ENCODE data around the gene MYD88. TPM values are rescaled to one million over a fixed set of nuclear protein-coding genes. Genes with fewer than 3 reads are reported as not detected.

The MYD88 gene
- total RNA-seq, 1 donor from 2014 or later: 99.7 TPM

DNA sequence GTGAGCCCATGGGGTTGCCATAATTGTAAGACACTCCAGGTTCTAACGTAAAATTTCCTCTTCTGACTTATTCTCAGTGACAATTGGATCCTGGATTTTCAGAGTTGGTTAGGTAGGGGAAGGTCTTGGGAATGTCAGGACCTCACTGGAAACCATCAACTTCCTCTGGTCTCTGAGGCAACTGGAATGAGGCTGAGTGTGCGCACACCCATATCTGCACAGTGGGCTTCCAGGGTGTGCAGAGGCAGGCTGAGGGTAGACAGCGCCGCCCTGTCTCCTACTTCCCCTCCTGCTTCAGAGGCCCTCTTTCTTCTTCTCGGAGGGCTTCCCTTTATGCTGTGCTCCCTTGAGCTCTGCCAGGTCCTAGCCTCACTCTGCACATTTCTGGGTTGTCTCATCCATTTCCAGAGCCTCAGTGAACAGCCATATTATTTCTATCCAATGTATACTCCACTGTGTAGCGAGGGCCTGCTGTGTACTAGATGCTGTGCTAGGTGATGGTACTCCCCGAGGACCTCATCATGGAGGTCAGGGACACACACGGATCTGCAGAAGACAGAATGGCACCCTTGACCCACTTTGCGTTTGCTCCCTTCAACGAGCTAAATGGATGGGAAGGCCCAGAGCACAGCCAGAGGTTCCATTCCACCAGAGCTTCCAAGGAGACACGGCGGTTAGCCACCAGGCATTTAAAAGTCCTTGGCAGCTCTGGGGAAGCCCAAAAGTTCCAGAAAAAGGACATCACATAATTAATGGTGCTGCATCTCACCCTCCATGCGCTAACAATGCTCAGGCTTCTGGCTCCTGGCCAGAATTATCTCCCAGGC is 19.8 kb upstream of the MYD88 start:
- ATAC-seq (no peak), DNase-seq (no peak)
- peaks cover 5% of the 10 kb centered on the region for H3K4me1 ChIP-seq
- H3K4me3 ChIP-seq: no peak overlapping the region
- TF ChIP-seq CTCF (IDR thresholded peaks at IDR 0.05): no peak
- no peaks in the 10 kb centered on the region for H3K9me3 ChIP-seq
- intact Hi-C loops (cut with DNase I): no loop called here
- H3K27ac ChIP-seq: no peak overlapping the region
- peaks cover 52% of the 10 kb centered on the region for H3K36me3 ChIP-seq
- no peaks in the 10 kb centered on the region for H3K27me3 ChIP-seq (ENCODE audit: low read depth)

GRCh38 chr3:38119248-38119544 is 19.3 kb upstream of the MYD88 start:
- Histone ChIP-seq H3K4me3 (no peak overlapping the region), H3K4me1 (peaks cover 5% of the 10 kb centered on the region), H3K27ac (no peak overlapping the region), H3K9me3 (no peaks in the 10 kb centered on the region), H3K36me3 (peaks cover 57% of the 10 kb centered on the region), H3K27me3 (ENCODE audit: low read depth) (no peaks in the 10 kb centered on the region)
- DNase-seq: no peak
- no peak for ATAC-seq
- intact Hi-C loops (cut with DNase I): no loop called here
- no peak for TF ChIP-seq CTCF (IDR thresholded peaks at IDR 0.05)

DNA sequence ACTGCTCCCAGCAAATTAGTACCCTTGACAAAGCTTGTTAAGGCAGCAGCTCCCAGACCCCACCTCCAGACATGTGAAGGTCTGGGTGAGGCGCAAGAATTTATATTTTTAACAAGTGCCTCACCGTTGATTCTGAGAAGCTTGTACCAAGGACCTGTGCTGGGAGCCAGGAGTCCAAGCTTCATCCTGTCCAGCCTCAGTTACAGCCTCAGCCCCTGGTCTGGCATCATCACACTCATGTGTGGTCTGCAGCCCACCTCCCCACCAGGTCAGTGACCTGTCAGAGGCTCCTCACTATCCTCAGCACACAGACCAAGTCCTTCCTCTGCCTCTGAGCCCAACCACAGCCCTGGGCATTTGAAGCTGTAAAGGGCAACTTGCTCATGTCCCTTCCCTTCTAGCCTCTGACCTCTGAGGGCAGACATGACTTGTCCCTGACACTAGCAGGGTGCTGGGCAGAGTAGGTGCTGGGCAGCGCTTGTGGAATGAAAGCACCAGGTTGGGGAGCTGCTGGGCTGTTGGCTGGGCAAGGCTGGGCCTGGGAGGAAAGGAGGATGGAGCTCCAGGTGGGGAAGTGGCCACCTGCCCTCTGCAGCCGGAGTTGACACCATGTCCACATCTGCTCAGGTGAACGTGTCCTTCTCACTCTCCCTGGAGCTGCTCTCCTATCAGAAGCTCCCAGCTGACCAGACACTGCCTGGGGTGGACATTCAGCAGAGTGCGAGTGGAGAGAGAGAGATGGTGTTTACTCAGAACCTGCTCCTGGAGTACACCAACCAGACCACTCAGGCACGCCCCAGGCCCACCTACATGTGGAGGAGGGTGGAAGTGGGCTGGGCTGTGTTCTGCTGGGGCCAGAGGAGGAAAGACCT is 18.4 kb upstream of the MYD88 start:
- ATAC-seq (no peak), DNase-seq (no peak)
- no peak for TF ChIP-seq CTCF (IDR thresholded peaks at IDR 0.05)
- no peak overlapping the region for H3K4me3 ChIP-seq
- H3K4me1 ChIP-seq: peaks cover 5% of the 10 kb centered on the region
- H3K9me3 ChIP-seq: no peaks in the 10 kb centered on the region
- intact Hi-C loops (cut with DNase I): no loop called here
- H3K36me3 ChIP-seq: peaks cover 66% of the 10 kb centered on the region
- H3K27me3 ChIP-seq (ENCODE audit: low read depth): no peaks in the 10 kb centered on the region
- H3K27ac ChIP-seq: no peak overlapping the region

- Histone ChIP-seq H3K36me3 (peaks cover 74% of the 10 kb centered on the region), H3K27ac (no peak overlapping the region), H3K27me3 (ENCODE audit: low read depth) (no peaks in the 10 kb centered on the region), H3K4me1 (peaks cover 5% of the 10 kb centered on the region), H3K4me3 (no peak overlapping the region), H3K9me3 (no peaks in the 10 kb centered on the region)
- TF ChIP-seq CTCF (IDR thresholded peaks at IDR 0.05): no peak
- ATAC-seq: no peak
- no peak for DNase-seq
- intact Hi-C loops (cut with DNase I): no loop called here
These were observed 17.6 kb upstream of the MYD88 start for GRCh38 chr3:38120693-38121450.

GRCh38 chr3:38121451-38121831 is 17.0 kb upstream of the MYD88 start:
- intact Hi-C loops (cut with DNase I): no loop called here
- Histone ChIP-seq H3K4me1 (peaks cover 5% of the 10 kb centered on the region), H3K9me3 (no peaks in the 10 kb centered on the region), H3K27me3 (ENCODE audit: low read depth) (no peaks in the 10 kb centered on the region), H3K36me3 (peaks cover 80% of the 10 kb centered on the region), H3K4me3 (no peak overlapping the region), H3K27ac (no peak overlapping the region)
- ATAC-seq (no peak), DNase-seq (peak; percentile 42)
- TF ChIP-seq CTCF (IDR thresholded peaks at IDR 0.05): no peak

Data from lower lobe of right lung (tissue), 2 donors.